ENCODE results near the gene CPED1.

Gene CPED1

DNA sequence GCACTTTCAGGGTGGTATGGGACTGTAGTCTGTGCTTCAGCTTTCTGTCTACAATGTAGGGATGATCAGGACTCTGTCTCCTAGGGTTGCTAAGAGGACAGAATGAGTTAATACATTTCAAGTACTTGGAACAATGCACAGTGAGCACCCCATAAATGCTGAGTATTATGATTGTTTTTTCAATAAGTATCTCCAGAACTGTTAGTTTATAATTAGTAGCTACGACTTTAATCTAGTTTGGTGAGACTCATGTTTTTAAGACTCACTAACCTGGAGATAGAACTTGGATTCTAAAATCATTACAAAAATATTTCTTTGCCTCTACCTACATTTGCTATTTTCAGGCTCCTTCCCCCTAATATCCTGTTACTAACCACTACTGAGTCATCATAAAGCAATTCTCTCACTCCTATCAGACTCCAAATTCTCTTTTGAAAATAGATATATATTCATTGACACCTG is 95.3 kb downstream of the CPED1 start (continued):
- TF ChIP-seq KLF17 (tag by site-specific recombination; IDR thresholded peaks at IDR 0.05) (no peak), ZBTB8A (tag by site-specific recombination; IDR thresholded peaks at IDR 0.05) (no peak), ZNF37A (tag by site-specific recombination; IDR thresholded peaks at IDR 0.05) (no peak), ZNF792 (tag by site-specific recombination; IDR thresholded peaks at IDR 0.05) (no peak)
- TF ChIP-seq, protein P1, sequence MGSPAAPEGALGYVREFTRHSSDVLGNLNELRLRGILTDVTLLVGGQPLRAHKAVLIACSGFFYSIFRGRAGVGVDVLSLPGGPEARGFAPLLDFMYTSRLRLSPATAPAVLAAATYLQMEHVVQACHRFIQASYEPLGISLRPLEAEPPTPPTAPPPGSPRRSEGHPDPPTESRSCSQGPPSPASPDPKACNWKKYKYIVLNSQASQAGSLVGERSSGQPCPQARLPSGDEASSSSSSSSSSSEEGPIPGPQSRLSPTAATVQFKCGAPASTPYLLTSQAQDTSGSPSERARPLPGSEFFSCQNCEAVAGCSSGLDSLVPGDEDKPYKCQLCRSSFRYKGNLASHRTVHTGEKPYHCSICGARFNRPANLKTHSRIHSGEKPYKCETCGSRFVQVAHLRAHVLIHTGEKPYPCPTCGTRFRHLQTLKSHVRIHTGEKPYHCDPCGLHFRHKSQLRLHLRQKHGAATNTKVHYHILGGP (tag by site-specific recombination; IDR thresholded peaks at IDR 0.05), result no peak

DNA sequence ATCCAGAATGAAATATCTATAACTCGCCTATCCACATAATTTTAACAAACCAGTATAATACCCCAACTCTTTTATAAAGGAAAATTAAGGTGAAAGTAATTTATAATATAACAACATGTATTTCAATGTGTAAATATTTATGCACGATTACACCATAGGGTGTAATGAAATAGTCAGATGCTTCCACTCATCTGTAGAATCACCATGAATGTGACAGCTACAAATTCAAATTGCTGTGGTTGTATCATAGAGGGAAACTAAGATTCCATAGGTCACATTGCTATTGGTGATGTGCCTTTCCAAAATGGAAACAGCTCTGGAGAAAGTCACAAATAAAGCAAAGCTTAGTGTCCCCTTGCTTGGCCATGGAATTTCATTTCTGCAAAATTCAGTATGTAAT is 95.7 kb downstream of the CPED1 start:
- no peaks in the 10 kb centered on the region for H3K4me1 ChIP-seq (ENCODE audit: control insufficient read depth, insufficient read depth, low read length)
- CTCF ChIA-PET, result interaction anchor here (0.8 to 8.0 kb wide), 4 partner anchors 12 to 96 kb away, joined by 3 to 152 read pairs (median 4); partner anchors contain the start of gene CPED1
- no peaks in the 10 kb centered on the region for H3K36me3 ChIP-seq (ENCODE audit: control insufficient read depth in 2 of 2, insufficient read depth in 1 of 2, low read length in 2 of 2)
- no peak for TF ChIP-seq ZNF654 (tag by site-specific recombination; IDR thresholded peaks at IDR 0.05; ENCODE audit: low read depth)
- TF ChIP-seq ZIC2 (tag by site-specific recombination; IDR thresholded peaks at IDR 0.05), result no peak
- no peak for TF ChIP-seq ZNF394 (tag by site-specific recombination; IDR thresholded peaks at IDR 0.05; ENCODE audit: borderline replicate concordance)
- no peak for TF ChIP-seq ZNF311 (tag by site-specific recombination; IDR thresholded peaks at IDR 0.05; ENCODE audit: borderline replicate concordance)
- TF ChIP-seq, protein P2, sequence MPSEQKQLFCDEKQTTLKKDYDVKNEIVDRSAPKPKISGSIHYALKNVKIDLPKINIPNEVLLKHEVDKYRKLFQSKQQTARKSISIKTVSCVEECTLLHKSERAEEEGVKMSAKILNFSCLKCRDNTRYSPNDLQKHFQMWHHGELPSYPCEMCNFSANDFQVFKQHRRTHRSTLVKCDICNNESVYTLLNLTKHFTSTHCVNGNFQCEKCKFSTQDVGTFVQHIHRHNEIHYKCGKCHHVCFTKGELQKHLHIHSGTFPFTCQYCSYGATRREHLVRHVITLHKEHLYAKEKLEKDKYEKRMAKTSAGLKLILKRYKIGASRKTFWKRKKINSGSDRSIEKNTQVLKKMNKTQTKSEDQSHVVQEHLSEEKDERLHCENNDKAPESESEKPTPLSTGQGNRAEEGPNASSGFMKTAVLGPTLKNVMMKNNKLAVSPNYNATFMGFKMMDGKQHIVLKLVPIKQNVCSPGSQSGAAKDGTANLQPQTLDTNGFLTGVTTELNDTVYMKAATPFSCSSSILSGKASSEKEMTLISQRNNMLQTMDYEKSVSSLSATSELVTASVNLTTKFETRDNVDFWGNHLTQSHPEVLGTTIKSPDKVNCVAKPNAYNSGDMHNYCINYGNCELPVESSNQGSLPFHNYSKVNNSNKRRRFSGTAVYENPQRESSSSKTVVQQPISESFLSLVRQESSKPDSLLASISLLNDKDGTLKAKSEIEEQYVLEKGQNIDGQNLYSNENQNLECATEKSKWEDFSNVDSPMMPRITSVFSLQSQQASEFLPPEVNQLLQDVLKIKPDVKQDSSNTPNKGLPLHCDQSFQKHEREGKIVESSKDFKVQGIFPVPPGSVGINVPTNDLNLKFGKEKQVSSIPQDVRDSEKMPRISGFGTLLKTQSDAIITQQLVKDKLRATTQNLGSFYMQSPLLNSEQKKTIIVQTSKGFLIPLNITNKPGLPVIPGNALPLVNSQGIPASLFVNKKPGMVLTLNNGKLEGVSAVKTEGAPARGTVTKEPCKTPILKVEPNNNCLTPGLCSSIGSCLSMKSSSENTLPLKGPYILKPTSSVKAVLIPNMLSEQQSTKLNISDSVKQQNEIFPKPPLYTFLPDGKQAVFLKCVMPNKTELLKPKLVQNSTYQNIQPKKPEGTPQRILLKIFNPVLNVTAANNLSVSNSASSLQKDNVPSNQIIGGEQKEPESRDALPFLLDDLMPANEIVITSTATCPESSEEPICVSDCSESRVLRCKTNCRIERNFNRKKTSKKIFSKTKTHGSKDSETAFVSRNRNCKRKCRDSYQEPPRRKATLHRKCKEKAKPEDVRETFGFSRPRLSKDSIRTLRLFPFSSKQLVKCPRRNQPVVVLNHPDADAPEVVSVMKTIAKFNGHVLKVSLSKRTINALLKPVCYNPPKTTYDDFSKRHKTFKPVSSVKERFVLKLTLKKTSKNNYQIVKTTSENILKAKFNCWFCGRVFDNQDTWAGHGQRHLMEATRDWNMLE (tag by site-specific recombination; conservative IDR thresholded peaks at IDR 0.05; ENCODE audit: low read depth), result no peak
- no peak for TF ChIP-seq ZNF555 (tag by site-specific recombination; conservative IDR thresholded peaks at IDR 0.05)
- no peak for TF ChIP-seq ZNF777 (tag by site-specific recombination; IDR thresholded peaks at IDR 0.05; ENCODE audit: borderline replicate concordance)
- TF ChIP-seq ZNF561 (tag by site-specific recombination; IDR thresholded peaks at IDR 0.05; ENCODE audit: borderline replicate concordance), result no peak
- no peak for TF ChIP-seq ZNF558 (tag by site-specific recombination; IDR thresholded peaks at IDR 0.05)
- TF ChIP-seq, protein P3, sequence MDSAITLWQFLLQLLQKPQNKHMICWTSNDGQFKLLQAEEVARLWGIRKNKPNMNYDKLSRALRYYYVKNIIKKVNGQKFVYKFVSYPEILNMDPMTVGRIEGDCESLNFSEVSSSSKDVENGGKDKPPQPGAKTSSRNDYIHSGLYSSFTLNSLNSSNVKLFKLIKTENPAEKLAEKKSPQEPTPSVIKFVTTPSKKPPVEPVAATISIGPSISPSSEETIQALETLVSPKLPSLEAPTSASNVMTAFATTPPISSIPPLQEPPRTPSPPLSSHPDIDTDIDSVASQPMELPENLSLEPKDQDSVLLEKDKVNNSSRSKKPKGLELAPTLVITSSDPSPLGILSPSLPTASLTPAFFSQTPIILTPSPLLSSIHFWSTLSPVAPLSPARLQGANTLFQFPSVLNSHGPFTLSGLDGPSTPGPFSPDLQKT (IDR thresholded peaks at IDR 0.05; ENCODE audit: borderline replicate concordance, low read depth, low read length), result no peak
- no peak for TF ChIP-seq GLI4 (tag by site-specific recombination; IDR thresholded peaks at IDR 0.05)
- TF ChIP-seq INSM2 (tag by site-specific recombination; IDR thresholded peaks at IDR 0.05), result no peak
- no peak for TF ChIP-seq ZNF624 (tag by site-specific recombination; IDR thresholded peaks at IDR 0.05)
- POLR2A ChIA-PET, result no interaction called here
- H3K9me3 ChIP-seq (ENCODE audit: control insufficient read depth, insufficient read depth, low read depth, low read length), result no peaks in the 10 kb centered on the region
- no peak overlapping the region for H3K4me3 ChIP-seq (ENCODE audit: low read depth, low read length)
- H3K27ac ChIP-seq (ENCODE audit: extremely low read depth, low read depth, low read length), result no peak overlapping the region
